ENCODE results near the gene TGFBR2. TPM values are rescaled to one million over a fixed set of nuclear protein-coding genes. Genes with fewer than 3 reads are reported as not detected.

TGFBR2 gene
- total and polyA plus RNA-seq, 2 experiments from 2014 or later: 4.7 to 13.0 TPM

DNA sequence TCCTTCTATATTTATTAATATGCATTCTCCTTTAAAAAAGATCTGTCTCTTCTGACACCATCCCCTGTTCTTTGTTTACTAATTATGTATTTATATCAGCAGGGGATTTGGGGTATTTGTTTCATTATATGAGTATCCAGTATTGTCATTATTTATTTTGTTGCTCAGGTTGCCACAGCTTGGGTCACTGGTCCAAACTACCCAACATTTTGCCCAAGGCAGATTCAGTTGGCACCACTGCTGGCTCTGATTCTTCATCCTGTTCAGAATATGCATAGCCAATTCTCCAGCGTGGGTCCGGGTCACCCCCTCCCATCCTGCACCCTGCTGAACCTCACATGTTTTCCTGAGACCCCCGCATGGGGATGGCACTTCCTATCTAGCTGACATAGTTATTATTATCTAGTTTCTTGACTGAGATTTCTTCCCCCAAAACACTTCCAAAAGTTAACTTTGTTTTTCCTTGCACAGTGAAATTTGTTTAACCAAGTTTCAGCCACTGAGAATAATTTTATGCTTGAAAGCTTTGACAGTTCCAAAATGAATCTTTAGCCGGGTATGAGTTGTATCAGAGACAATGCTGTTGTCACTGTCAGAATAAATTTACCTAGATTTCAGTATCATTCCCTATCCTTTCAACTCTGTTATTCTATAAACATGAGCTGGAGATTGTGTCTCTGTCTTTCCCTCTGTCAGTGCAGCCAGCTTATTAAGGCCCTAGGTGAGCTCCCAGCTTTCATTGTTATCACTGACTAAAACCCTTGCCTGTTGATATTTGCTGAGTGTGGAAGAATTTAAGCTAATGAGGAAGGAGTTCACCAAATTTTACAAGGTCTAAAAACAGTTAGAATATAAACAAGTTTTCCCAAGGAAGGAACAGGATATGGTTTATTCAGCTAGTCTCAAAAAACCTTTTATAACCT is 70.3 kb downstream of the TGFBR2 start:
- no peaks in the 10 kb centered on the region for H3K9me3 Mint-ChIP-seq
- 0 out of 2 replicates have a peak overlapping the region, but pooled peaks have one; percentile 12 for H3K27ac Mint-ChIP-seq
- Histone ChIP-seq H3K36me3 (ENCODE audit: insufficient read depth) (peaks cover 36% of the 10 kb centered on the region), H3F3A (replicated peaks; ENCODE audit: low read depth) (no peaks in the 10 kb centered on the region), H2AFZ (no peak overlapping the region), H3K4me3 (no peak overlapping the region), H3K79me2 (replicated peaks; ENCODE audit: insufficient read depth) (0 out of 2 replicates have a peak, but pooled peaks cover 2% of the 10 kb centered on the region), H3K27ac (ENCODE audit: low read depth) (no peak overlapping the region), H3K4me2 (no peak overlapping the region), H3K9me2 (ENCODE audit: insufficient read depth) (no peaks in the 10 kb centered on the region), H3K4me1 (ENCODE audit: insufficient read depth) (peaks cover 12% of the 10 kb centered on the region), H3K27me3 (ENCODE audit: insufficient read depth) (no peaks in the 10 kb centered on the region), H4K20me1 (replicated peaks; ENCODE audit: insufficient read depth) (no peaks in the 10 kb centered on the region)
- no peak overlapping the region for H3K4me3 Mint-ChIP-seq
- H3K27me3 Mint-ChIP-seq (ENCODE audit: insufficient read depth, low read depth, poor library complexity): peaks cover 2% of the 10 kb centered on the region
- H3K36me3 Mint-ChIP-seq (ENCODE audit: low read depth): peaks cover 47% of the 10 kb centered on the region
- no peak for TF ChIP-seq ZNF462 (CRISPR knock-in tag; IDR thresholded peaks at IDR 0.05)
- no peak for TF ChIP-seq STAT1 (IDR thresholded peaks at IDR 0.05; ENCODE audit: unreplicated experiment)
- TF ChIP-seq JUNB (IDR thresholded peaks at IDR 0.05; ENCODE audit: unreplicated experiment): no peak
- TF ChIP-seq EZH2phosphoT487 (IDR thresholded peaks at IDR 0.05; ENCODE audit: unreplicated experiment): no peak
- TF ChIP-seq, protein P1, sequence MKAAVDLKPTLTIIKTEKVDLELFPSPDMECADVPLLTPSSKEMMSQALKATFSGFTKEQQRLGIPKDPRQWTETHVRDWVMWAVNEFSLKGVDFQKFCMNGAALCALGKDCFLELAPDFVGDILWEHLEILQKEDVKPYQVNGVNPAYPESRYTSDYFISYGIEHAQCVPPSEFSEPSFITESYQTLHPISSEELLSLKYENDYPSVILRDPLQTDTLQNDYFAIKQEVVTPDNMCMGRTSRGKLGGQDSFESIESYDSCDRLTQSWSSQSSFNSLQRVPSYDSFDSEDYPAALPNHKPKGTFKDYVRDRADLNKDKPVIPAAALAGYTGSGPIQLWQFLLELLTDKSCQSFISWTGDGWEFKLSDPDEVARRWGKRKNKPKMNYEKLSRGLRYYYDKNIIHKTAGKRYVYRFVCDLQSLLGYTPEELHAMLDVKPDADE (IDR thresholded peaks at IDR 0.05): no peak
- TF ChIP-seq, protein P2, sequence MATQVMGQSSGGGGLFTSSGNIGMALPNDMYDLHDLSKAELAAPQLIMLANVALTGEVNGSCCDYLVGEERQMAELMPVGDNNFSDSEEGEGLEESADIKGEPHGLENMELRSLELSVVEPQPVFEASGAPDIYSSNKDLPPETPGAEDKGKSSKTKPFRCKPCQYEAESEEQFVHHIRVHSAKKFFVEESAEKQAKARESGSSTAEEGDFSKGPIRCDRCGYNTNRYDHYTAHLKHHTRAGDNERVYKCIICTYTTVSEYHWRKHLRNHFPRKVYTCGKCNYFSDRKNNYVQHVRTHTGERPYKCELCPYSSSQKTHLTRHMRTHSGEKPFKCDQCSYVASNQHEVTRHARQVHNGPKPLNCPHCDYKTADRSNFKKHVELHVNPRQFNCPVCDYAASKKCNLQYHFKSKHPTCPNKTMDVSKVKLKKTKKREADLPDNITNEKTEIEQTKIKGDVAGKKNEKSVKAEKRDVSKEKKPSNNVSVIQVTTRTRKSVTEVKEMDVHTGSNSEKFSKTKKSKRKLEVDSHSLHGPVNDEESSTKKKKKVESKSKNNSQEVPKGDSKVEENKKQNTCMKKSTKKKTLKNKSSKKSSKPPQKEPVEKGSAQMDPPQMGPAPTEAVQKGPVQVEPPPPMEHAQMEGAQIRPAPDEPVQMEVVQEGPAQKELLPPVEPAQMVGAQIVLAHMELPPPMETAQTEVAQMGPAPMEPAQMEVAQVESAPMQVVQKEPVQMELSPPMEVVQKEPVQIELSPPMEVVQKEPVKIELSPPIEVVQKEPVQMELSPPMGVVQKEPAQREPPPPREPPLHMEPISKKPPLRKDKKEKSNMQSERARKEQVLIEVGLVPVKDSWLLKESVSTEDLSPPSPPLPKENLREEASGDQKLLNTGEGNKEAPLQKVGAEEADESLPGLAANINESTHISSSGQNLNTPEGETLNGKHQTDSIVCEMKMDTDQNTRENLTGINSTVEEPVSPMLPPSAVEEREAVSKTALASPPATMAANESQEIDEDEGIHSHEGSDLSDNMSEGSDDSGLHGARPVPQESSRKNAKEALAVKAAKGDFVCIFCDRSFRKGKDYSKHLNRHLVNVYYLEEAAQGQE (IDR thresholded peaks at IDR 0.05; ENCODE audit: unreplicated experiment): no peak
- no peak for TF ChIP-seq NANOG (IDR thresholded peaks at IDR 0.05; ENCODE audit: borderline replicate concordance)
- TF ChIP-seq ZNF114 (CRISPR knock-in tag; IDR thresholded peaks at IDR 0.05): no peak
- TF ChIP-seq POLR2AphosphoS5 (IDR thresholded peaks at IDR 0.05; ENCODE audit: low read depth): no peak
- no peak for TF ChIP-seq EZH2 (IDR thresholded peaks at IDR 0.05; ENCODE audit: low read depth, unreplicated experiment)
- TF ChIP-seq, protein P3, sequence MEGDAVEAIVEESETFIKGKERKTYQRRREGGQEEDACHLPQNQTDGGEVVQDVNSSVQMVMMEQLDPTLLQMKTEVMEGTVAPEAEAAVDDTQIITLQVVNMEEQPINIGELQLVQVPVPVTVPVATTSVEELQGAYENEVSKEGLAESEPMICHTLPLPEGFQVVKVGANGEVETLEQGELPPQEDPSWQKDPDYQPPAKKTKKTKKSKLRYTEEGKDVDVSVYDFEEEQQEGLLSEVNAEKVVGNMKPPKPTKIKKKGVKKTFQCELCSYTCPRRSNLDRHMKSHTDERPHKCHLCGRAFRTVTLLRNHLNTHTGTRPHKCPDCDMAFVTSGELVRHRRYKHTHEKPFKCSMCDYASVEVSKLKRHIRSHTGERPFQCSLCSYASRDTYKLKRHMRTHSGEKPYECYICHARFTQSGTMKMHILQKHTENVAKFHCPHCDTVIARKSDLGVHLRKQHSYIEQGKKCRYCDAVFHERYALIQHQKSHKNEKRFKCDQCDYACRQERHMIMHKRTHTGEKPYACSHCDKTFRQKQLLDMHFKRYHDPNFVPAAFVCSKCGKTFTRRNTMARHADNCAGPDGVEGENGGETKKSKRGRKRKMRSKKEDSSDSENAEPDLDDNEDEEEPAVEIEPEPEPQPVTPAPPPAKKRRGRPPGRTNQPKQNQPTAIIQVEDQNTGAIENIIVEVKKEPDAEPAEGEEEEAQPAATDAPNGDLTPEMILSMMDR (conservative IDR thresholded peaks at IDR 0.05; ENCODE audit: low read depth in 2 of 2): no peak
- DNase-seq (ENCODE audit: low spot score) (no peak), ATAC-seq (no peak)
- H3K4me1 Mint-ChIP-seq: peaks cover 27% of the 10 kb centered on the region

All from GM23338 (cell line).